HG03108 (cell line): Measurements from ENCODE around the gene CHCHD3.
"Not testable (repeated sequence)": the region's sequence is repeated elsewhere in the genome, so short reads cannot be mapped to it uniquely, and the experiment has no call there.

Source experiments
- ATAC-seq: cut with Tn5 transposase; IDR thresholded peaks from one replicate; pipeline ENCODE4 v1.9.1; 2021; ENCODE audit warnings: moderate library complexity; ENCODE audit not compliant: unreplicated experiment

The CHCHD3 gene

GRCh38 chr7:133009426-133010252 lies 72.3 kb downstream of the CHCHD3 start:
- ATAC-seq, result no peak

DNA sequence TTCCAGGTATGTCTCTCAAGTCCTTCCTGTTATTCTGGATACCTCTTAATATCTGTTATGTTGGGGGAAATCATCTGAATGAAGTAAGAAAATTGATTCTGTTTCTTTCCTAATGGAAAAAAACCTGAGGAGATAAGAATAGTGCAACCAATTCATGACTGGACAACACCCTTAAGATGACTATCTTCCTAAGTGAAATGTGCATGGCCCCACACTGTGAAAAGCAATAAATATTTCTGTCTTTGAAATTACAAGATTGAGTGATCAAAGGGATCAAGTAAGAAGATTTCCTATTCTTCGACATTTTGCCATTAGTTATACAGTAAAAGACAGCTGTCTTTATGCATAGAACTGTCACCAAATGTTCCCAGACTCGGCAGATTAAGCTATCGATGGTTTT lies 73.9 kb downstream of the CHCHD3 start:
- no peak for ATAC-seq

DNA sequence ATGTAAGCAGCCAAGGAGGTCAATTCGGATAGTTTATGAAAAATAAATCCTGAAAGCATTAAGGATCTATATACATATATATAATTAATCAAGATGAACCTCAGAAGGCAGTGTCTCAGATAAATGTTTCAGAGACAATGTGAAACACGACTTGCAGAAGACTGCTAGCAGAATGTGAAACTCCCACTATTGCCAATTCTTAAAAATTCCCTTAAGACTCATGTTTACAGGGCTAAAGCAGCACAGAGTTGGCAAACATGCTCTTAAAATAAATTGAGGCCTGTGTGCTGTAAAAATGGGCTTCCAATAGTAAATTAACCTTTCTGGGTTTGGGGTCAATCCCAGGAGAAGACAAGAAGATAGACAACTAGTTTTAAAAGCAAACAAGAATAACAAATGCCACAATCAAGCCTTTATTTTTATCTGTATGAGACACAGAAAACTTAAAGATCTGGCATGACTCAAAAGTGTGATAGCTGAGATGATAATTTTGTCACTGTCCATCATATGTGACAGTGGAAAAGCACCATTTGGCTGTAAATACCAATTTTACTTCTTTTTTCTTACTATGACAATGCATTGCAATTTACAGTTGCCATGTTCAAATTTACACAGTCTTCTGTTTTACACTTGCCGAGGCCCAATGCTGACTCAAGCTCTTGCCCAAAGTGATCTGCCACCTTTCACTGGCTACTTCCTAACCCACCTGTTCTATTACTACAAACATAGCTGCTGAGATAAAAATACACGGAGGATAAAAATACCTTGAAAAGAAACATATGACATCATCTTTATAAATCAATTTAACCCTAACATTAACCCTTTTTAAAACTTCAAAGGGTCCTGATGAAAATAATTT lies 78.6 kb downstream of the CHCHD3 start:
- no peak for ATAC-seq

- no peak for ATAC-seq
Measured at GRCh38 chr7:133001727-133002126, 80.2 kb downstream of the CHCHD3 start.

- ATAC-seq, result no peak
Measured at GRCh38 chr7:132999845-133000244, 82.0 kb downstream of the CHCHD3 start.

- no peak for ATAC-seq
Measured at GRCh38 chr7:132998763-132999162, 83.1 kb downstream of the CHCHD3 start.

DNA sequence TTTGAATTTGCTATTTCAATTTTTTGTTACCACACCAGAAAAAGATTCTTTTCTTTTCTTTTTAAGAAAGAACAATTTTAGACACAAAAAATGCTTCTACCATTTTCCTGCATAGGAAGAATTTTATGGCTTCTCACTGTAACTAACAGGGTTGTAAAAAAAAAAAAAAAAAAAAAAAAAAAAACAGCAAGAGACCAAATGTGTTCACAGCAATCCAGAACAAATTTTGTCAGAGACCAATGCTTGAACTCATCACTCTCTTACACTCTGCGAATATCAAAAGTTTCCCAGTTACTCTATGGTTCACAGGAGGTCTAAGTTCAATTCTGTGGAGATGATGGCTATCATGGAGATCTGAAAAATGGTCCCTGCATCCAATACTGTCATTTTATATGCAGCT lies 84.4 kb downstream of the CHCHD3 start:
- no peak for ATAC-seq

DNA sequence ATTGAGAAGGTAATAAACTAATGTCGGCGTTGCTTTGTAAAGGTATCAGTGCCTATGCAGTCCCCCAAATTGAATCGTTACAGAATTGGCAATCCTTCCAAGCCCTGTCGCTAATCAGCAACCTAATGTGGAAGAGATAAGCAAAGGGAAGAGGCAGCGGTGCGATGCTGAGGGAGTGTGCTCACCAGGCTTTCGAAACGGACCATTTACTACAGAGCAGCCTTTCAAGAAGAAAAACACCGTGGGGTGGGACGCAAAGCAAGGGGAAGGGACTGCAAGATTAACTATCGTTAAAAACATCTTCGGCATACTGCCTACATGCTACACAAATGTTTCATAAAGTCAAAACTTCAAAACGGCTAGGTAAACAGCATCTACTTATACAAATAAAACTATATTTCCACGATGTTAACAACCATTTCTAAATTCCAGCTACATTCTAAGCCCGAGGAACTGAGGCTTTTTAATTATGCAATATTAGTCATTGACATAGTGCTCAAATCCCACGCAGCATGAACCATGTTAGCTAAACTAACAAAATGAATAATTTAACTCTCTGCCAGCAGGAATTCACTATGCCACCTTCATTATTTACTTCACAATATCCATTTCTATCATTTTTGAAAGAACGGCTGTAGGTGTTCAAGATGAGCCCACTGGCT lies 85.2 kb downstream of the CHCHD3 start:
- no peak for ATAC-seq

- no peak for ATAC-seq
Measured at GRCh38 chr7:132993377-132994013, 88.4 kb downstream of the CHCHD3 start.

GRCh38 chr7:132991615-132992587 lies 90.0 kb downstream of the CHCHD3 start:
- no peak for ATAC-seq

GRCh38 chr7:132988117-132988516 lies 93.8 kb downstream of the CHCHD3 start:
- no peak for ATAC-seq

GRCh38 chr7:132980402-132980801 lies 101.5 kb downstream of the CHCHD3 start:
- ATAC-seq, result no peak

- no peak for ATAC-seq
Measured at GRCh38 chr7:132979524-132979923, 102.4 kb downstream of the CHCHD3 start.

GRCh38 chr7:132977234-132977633 lies 104.7 kb downstream of the CHCHD3 start:
- no peak for ATAC-seq

DNA sequence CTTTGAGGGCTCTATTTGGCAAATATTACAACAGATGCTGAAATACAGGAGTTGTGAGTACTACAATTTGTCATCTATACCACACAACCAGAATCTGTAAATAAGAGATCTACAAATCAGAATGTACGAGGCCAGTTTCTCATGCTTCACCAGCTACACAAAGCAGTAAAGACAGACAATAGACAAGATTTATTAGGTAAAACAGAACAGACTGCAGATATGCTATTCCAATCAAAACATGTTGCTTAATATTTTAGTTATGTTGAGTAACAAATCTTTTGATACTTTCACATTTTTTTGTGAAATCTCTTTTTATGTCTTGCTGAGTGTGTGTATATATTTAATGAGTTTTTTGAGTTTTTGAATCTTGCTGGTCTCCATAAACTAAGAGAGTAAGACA lies 109.1 kb downstream of the CHCHD3 start:
- no peak for ATAC-seq

DNA sequence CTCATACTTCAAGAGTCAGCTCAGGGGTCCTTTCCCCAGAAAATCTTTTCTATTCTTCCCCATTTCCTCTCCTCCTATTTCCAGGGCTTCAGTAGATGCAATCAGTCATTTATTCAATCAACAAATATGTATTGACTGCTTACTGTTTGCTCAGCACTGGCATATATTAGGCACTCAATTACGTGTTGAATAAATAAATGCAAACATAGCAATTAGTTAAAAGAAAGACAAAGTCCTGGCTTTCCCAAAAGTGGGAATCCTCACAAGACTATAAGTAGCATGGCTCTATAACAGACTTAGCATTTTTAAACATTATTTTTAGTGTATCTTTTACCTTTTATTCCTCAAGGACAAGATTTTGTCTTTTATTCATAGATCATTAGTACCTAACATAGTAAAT lies 111.6 kb downstream of the CHCHD3 start:
- ATAC-seq, result no peak

GRCh38 chr7:132969520-132969919 lies 112.4 kb downstream of the CHCHD3 start:
- ATAC-seq, result no peak

DNA sequence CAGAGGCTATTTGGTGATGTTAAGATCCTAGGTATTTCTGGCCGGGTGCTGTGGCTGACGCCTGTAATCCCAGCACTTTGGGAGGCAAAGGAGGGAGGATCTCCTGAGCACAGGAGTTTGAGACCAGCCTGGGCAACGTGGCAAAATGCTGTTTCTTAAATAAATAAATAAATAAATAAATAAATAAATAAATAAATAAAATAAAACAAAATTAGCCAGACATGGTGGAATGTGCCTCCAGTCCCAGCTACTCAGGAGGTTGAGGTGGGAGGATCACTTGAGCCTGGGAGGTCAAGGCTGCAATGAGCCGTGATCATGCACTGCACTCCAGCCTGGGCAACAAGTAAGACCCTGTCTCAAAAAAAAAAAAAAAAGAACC lies 114.4 kb downstream of the CHCHD3 start:
- not testable (repeated sequence) for ATAC-seq

- no peak for ATAC-seq
Measured at GRCh38 chr7:132966754-132967469, 115.0 kb downstream of the CHCHD3 start.
